ENCODE measurements around the gene PIGN. TPM values are rescaled to one million over a fixed set of nuclear protein-coding genes. Genes with fewer than 3 reads are reported as not detected.

The PIGN gene, protein sequence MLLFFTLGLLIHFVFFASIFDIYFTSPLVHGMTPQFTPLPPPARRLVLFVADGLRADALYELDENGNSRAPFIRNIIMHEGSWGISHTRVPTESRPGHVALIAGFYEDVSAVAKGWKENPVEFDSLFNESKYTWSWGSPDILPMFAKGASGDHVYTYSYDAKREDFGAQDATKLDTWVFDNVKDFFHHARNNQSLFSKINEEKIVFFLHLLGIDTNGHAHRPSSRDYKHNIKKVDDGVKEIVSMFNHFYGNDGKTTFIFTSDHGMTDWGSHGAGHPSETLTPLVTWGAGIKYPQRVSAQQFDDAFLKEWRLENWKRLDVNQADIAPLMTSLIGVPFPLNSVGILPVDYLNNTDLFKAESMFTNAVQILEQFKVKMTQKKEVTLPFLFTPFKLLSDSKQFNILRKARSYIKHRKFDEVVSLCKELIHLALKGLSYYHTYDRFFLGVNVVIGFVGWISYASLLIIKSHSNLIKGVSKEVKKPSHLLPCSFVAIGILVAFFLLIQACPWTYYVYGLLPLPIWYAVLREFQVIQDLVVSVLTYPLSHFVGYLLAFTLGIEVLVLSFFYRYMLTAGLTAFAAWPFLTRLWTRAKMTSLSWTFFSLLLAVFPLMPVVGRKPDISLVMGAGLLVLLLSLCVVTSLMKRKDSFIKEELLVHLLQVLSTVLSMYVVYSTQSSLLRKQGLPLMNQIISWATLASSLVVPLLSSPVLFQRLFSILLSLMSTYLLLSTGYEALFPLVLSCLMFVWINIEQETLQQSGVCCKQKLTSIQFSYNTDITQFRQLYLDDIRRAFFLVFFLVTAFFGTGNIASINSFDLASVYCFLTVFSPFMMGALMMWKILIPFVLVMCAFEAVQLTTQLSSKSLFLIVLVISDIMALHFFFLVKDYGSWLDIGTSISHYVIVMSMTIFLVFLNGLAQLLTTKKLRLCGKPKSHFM
- polyA plus RNA-seq, result 10 to 100 TPM; 12.0 to 16.4 (median 13.8) TPM

DNA sequence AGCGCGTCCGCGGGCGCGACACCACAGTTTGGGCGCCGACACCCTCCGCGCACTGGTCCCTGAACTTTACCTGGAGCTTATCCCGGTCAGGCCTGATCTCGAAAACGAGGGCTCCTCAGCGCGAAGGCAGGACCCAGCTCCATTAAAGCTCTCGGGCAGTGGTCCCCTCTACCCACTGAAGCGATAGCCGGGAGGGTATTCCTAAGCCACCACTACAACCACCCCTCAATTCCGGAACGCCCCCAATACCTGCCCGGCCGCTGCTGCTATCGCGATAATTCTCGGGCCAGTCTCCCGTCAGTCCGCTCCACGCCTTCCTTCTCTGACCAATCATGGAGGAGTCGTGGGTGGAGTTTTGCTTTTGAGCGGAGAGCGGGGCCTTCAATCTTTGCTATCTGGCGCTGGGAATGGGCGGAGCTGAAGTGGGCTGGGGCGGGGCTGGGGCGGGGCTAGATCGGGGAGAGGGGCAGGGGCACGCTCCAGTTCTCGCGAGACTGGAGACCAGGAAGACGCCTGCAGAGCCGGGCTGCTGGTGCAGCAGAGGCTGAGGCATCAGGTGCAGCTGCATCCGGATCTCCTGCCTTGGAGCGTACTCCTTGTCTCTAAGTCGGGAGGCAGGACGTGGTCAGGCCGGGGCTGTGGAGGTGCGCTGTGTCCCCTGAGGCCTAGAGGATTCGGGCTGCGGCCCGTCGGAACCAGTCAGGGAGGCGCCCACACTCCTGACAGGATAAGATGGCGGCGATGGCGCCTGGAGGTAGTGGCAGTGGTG lies at the start of gene PIGN, which contains the start of gene RELCH:
Gene PIGN (minus strand): TSS at position 283 of the 769 bp plus-strand sequence. CDS start 25,703 bp downstream, outside the sequence.
Gene RELCH (plus strand): TSS at position 482 of the 769 bp plus-strand sequence. CDS start 251 bp downstream, at position 733.
- H3K27me3 Mint-ChIP-seq (ENCODE audit: low read depth in 3 of 3), result peaks cover 5 to 10% (median 8%) of the 10 kb centered on the region in 3 donors
- H3K36me3 Mint-ChIP-seq, result no peaks in the 10 kb centered on the region
- DNase-seq, result peak; percentile 96 to 97 (median 96)
- no peaks in the 10 kb centered on the region for H3K9me3 Mint-ChIP-seq
- peak within 1 kb of the TSS; percentile 99 to 100 (median 100) for H3K4me3 Mint-ChIP-seq
- peaks cover 56 to 67% of the 10 kb centered on the region in 2 donors for H3K4me1 Mint-ChIP-seq
- peak within 1 kb of the TSS; percentile 94 to 98 (median 96) for H3K27ac Mint-ChIP-seq

DNA sequence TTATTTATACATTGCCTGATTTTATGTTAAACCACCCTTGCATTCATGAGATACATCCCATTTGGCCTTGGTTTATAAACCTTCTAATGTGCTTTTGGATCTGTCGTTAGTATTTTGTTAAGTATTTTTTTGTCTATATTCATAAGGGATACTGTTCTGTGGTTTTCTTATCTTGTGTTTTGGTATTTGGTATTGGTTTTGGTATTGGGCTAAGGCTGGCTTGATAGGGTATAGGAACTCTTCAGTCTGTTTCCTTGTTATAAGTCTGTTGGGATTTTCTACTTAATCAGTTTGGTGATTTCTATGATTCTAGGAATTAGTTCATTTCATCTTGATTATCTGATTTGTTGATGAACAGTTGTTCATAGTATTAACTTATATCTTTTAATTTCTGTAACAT lies 49.4 kb upstream of the PIGN start:
- Mint-ChIP-seq H3K27me3 (ENCODE audit: low read depth in 3 of 3) (no peaks in the 10 kb centered on the region), H3K36me3 (peaks cover 9 to 26% (median 18%) of the 10 kb centered on the region in 3 donors), H3K27ac (no peak overlapping the region), H3K4me3 (no peak overlapping the region), H3K4me1 (peaks cover 0 to 21% of the 10 kb centered on the region in 2 donors), H3K9me3 (no peaks in the 10 kb centered on the region)
- no peak for DNase-seq

DNA sequence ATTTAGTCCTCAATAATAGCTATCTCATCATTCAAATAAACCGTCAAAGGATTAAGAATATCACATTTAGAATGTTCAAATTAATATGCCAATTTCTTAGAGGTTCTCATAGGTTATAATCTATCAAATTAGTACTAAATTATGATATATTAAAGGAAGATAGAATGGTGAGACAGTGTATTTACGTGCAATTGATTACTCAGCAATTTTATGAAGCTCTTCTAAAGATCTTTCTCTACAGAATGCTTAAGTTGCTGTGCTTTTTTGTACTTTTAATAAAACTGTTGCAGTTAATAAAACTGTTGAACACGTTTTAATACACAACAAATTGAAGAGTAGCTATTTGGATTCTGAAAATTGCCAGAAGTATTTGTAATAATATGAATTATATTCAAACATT lies 39.2 kb upstream of the PIGN start:
- H3K27me3 Mint-ChIP-seq (ENCODE audit: low read depth in 3 of 3), result no peaks in the 10 kb centered on the region
- no peaks in the 10 kb centered on the region for H3K9me3 Mint-ChIP-seq
- no peak for DNase-seq
- H3K4me1 Mint-ChIP-seq, result peaks cover 2 to 9% of the 10 kb centered on the region in 2 donors
- H3K27ac Mint-ChIP-seq, result no peak overlapping the region
- H3K4me3 Mint-ChIP-seq, result no peak overlapping the region
- peaks cover 26 to 60% (median 32%) of the 10 kb centered on the region in 3 donors for H3K36me3 Mint-ChIP-seq

DNA sequence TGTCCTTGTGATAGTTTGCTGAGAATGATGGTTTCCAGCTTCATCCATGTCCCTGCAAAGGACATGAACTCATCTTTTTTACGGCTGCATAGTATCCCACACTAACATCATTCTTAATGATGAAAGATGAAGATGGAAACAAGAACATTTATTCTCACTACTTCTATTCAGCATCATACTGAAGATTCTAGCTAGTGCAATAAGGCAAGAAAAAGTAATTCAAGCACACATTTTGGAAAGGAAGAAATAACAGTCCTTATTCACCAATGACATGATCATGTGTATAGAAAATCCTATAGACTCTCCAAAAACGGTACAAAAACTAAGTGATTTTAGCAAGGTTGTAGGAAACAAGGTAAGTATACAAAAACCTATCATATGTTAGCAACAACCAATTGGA lies 37.4 kb upstream of the PIGN start:
- Mint-ChIP-seq H3K27ac (no peak overlapping the region), H3K36me3 (peaks cover 20 to 45% (median 32%) of the 10 kb centered on the region in 3 donors), H3K4me3 (no peak overlapping the region), H3K4me1 (peaks cover 3 to 25% of the 10 kb centered on the region in 2 donors), H3K9me3 (no peaks in the 10 kb centered on the region), H3K27me3 (ENCODE audit: low read depth in 3 of 3) (no peaks in the 10 kb centered on the region)
- DNase-seq, result no peak

DNA sequence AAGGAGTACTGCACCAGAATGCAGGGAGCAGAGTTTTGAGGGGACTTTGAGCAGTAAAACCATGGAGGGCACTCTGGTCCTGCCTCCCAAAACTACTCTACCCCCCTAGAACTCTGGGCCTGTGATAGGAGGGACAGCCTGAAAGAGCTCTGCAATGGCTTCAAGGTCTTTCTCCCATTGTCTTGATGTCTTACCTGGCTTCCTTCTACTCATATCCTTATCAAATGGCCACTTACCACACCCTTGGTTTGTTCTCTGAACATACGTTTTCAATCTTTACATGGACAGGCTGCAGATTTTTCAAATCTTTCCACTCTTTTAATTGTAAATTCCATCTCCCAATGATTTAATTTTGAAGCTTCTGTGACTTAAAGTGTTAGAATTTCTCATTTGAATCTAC lies 27.9 kb upstream of the PIGN start:
- H3K9me3 Mint-ChIP-seq, result no peaks in the 10 kb centered on the region
- H3K27ac Mint-ChIP-seq, result no peak overlapping the region
- no peak overlapping the region for H3K4me3 Mint-ChIP-seq
- DNase-seq, result no peak
- peaks cover 11 to 71% of the 10 kb centered on the region in 2 donors for H3K4me1 Mint-ChIP-seq
- H3K36me3 Mint-ChIP-seq, result peaks cover 0 to 16% (median 5%) of the 10 kb centered on the region in 3 donors
- H3K27me3 Mint-ChIP-seq (ENCODE audit: low read depth in 3 of 3), result no peaks in the 10 kb centered on the region

DNA sequence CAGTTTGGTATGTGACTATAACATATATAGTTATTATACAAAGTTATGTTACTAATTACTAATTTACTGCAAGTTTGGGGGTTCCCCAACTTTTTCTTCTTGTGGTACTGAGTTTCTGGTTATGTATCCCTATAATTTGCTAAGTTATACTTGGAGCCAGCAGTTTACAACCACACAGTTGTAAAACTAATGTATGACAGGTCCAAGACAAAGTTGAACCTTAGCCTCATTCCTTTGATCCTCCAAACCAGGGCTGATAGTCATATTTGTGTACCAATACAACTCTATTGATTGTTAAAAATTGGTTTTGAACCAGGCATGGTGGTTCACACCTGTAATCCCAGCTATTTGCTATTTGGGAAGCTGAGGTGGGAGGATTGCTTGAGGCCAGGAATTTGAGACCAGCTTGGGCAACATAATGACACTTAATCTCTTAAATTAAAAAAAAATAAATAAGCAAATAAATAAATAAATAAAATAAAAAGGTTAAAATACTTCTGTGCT lies 24.5 kb upstream of the PIGN start:
- peaks cover 32 to 74% of the 10 kb centered on the region in 2 donors for H3K4me1 Mint-ChIP-seq
- no peak for DNase-seq
- H3K4me3 Mint-ChIP-seq, result no peak overlapping the region
- H3K27me3 Mint-ChIP-seq (ENCODE audit: low read depth in 3 of 3), result no peaks in the 10 kb centered on the region
- H3K36me3 Mint-ChIP-seq, result peaks cover 0 to 16% (median 5%) of the 10 kb centered on the region in 3 donors
- H3K27ac Mint-ChIP-seq, result no peak overlapping the region
- no peaks in the 10 kb centered on the region for H3K9me3 Mint-ChIP-seq

DNA sequence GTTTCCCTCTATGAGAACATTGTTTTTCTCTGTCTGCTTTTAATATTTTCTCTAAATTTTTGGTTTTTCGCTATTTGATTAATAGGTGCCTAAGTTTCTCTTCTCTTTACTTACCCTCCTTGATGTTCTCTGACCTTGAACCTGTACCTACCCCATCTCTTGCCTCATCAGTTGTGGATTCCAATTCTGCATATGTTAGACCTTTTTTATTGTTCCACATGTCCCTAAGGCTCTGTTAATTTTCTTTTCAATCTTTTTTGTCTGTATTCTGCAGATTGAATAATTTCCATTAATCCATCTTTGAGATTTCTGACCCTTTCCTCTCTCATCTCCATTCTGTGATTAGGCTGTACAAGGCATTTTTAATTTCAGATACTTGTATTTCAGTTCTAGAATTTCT lies 23.3 kb upstream of the PIGN start:
- Mint-ChIP-seq H3K27me3 (ENCODE audit: low read depth in 3 of 3) (no peaks in the 10 kb centered on the region), H3K4me1 (peaks cover 42 to 76% of the 10 kb centered on the region in 2 donors)

DNA sequence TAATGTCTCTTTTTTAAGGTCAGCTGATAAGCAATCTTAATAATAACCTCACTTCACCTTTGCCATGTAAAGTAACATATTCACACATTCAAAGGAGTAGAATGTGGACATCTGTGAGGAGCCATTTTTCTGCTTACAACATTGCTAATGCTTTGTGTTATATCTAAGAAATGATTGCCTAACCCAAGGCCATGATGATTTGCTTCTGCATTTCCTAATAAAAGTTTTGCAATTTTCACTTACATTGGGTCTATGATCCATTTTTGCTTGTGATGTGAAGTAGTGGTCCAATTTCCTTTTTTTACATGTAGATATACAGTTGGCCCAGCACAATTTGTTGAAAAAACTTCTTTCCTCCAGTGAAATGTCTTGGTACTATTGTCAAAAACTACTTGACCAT lies 22.2 kb upstream of the PIGN start:
- no peak for DNase-seq
- no peaks in the 10 kb centered on the region for H3K27me3 Mint-ChIP-seq (ENCODE audit: low read depth in 3 of 3)
- H3K9me3 Mint-ChIP-seq, result no peaks in the 10 kb centered on the region
- H3K4me1 Mint-ChIP-seq, result peaks cover 48 to 80% of the 10 kb centered on the region in 2 donors
- no peak overlapping the region for H3K27ac Mint-ChIP-seq
- H3K36me3 Mint-ChIP-seq, result peaks cover 0 to 11% (median 5%) of the 10 kb centered on the region in 3 donors
- no peak overlapping the region for H3K4me3 Mint-ChIP-seq

More for the DNA sequence above, 23.3 kb upstream of the PIGN start:
- Mint-ChIP-seq H3K27ac (no peak overlapping the region), H3K36me3 (peaks cover 0 to 16% (median 5%) of the 10 kb centered on the region in 3 donors), H3K9me3 (no peaks in the 10 kb centered on the region), H3K4me3 (no peak overlapping the region)
- no peak for DNase-seq

DNA sequence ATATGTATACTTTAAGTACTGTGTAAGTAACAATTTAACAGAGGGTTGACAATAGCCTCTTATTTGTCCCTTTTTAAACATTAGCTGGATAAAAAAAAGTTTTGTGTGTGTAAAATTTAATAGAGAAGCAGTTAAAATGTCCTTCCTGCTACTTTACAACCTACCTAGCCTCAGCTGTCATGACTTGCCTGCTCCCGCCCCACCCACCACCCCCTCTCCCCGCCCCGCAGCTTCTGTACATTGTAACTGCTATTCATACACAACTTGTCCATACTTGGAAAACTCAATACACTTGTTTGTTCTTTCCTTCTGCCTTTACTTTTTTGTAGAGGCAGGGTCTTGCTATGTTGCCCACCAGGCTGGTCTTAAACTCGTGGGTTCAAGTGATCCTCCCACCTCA lies 19.7 kb upstream of the PIGN start:
- H3K9me3 Mint-ChIP-seq, result no peaks in the 10 kb centered on the region
- H3K36me3 Mint-ChIP-seq, result peaks cover 0 to 5% (median 0%) of the 10 kb centered on the region in 3 donors
- peaks cover 50 to 78% of the 10 kb centered on the region in 2 donors for H3K4me1 Mint-ChIP-seq
- H3K27me3 Mint-ChIP-seq (ENCODE audit: low read depth in 3 of 3), result no peaks in the 10 kb centered on the region
- no peak overlapping the region for H3K27ac Mint-ChIP-seq
- no peak overlapping the region for H3K4me3 Mint-ChIP-seq
- DNase-seq, result no peak

DNA sequence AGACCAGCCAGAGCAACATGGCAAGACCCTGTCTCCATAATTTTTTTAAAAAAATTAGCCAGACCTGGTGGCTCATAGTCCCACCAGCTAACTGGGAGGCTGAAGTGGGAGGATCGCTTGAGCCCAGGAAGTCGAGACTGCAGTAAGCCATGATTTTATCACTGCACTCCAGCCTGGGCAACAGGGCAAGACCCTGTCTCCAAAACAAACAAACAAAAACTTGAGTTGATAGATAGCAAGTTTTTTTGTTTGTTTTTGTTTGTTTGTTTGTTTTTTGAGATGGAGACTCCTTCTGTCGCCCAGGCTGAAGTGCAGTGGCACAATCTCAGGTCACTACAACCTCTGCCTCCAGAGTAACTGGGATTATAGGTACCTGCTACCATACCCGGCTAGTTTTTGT lies 19.0 kb upstream of the PIGN start:
- no peaks in the 10 kb centered on the region for H3K9me3 Mint-ChIP-seq
- no peak for DNase-seq
- H3K27me3 Mint-ChIP-seq (ENCODE audit: low read depth in 3 of 3), result no peaks in the 10 kb centered on the region
- H3K27ac Mint-ChIP-seq, result no peak overlapping the region
- no peak overlapping the region for H3K4me3 Mint-ChIP-seq
- peaks cover 0 to 5% (median 0%) of the 10 kb centered on the region in 3 donors for H3K36me3 Mint-ChIP-seq
- peaks cover 50 to 74% of the 10 kb centered on the region in 2 donors for H3K4me1 Mint-ChIP-seq

DNA sequence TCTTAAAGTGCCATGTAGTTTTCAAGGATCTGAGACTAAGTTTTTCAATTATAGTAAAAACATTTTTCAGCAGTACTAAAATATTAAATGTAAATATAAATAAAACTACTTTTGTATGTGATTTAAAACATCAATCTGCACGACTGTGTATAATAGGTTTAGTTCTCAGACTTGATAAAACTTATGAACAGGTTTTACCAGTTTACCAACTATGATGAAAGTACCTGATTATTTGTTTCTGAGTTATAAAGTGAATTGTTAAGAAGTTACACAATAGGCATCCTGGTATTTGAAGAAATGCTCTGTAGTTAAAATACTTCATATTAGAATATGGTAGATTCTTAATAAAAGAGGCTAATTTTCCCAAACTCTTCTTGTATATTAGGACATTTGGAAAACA lies 15.0 kb upstream of the PIGN start:
- Mint-ChIP-seq H3K36me3 (no peaks in the 10 kb centered on the region), H3K4me1 (peaks cover 38 to 73% of the 10 kb centered on the region in 2 donors), H3K4me3 (no peak overlapping the region), H3K9me3 (no peaks in the 10 kb centered on the region), H3K27ac (no peak overlapping the region), H3K27me3 (ENCODE audit: low read depth in 3 of 3) (no peaks in the 10 kb centered on the region)
- no peak for DNase-seq

DNA sequence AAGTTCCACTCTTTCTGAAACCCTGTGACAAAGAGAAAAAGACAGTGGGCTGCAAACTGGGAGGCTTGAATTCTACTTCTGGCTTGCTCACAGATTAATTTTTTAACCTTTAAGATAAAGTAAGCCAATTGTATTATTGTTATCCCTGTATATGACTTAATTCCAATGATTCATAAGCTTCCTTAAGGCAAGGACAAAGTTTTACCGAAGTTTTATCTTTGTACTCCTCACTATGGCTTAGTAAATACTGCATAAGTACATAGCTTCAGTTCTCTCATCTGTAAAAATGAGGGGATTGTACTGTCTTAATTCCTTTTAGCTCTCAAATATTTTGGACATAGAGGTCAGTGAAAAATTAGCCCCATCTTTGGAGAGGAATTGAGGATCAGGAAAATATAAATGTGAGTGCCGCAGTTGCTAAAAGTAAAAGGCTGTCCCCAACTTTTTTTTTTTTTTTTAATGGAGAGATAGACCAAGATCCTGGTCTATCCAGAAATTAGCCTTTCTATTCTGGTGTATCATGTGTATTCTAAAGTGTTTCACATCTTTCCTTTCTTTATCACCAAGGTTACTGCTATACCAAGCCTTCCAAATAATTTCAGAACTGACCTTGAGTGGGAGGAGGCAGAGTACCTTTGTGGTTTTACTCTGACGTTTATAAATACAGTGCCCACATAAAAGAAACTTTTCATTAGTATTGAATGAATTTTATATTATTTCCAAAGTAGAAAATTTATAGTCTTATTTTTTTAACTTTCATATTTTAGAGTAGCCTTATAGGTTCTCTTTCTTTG lies 13.5 kb upstream of the PIGN start:
- Mint-ChIP-seq H3K27ac (peak overlapping the region in 2 of 6 donors; percentile 40 to 49), H3K27me3 (ENCODE audit: low read depth in 3 of 3) (no peaks in the 10 kb centered on the region), H3K36me3 (no peaks in the 10 kb centered on the region), H3K4me3 (no peak overlapping the region), H3K9me3 (no peaks in the 10 kb centered on the region), H3K4me1 (peaks cover 41 to 75% of the 10 kb centered on the region in 2 donors)
- DNase-seq, result no peak

Data from immature natural killer cell (primary cell).